Mesothelial cell of epicardium (in vitro differentiated cells): ENCODE results near the gene PHF19. TPM values are rescaled to one million over a fixed set of nuclear protein-coding genes. Genes with fewer than 3 reads are reported as not detected.

Experiments
- DNase-seq, 2 experiments: peaks; one replicate each; pipeline ENCODE4 v3.0.0; 2021; ENCODE audit warnings: low spot score in 2 of 2; ENCODE audit not compliant: unreplicated experiment in 2 of 2
- H3K27ac Mint-ChIP-seq: 2 replicates; pipeline ENCODE4 v1.8.0; 2021; ENCODE audit warnings: mixed read lengths
- H3K27me3 Mint-ChIP-seq: 2 replicates; pipeline ENCODE4 v1.8.0; 2021; ENCODE audit warnings: low read depth, mixed read lengths
- H3K36me3 Mint-ChIP-seq: 2 replicates; pipeline ENCODE4 v1.8.0; 2021; ENCODE audit warnings: mixed read lengths
- H3K4me1 Mint-ChIP-seq: 2 replicates; pipeline ENCODE4 v1.8.0; 2021; ENCODE audit warnings: mixed read lengths
- H3K4me3 Mint-ChIP-seq: 2 replicates; pipeline ENCODE4 v1.8.0; 2021; ENCODE audit warnings: mild to moderate bottlenecking, moderate library complexity, mixed read lengths
- H3K9me3 Mint-ChIP-seq: 2 replicates; pipeline ENCODE4 v1.8.0; 2021; ENCODE audit warnings: mixed read lengths
- total RNA-seq: library from RNA; stranded (reverse); gene quantifications from 3 replicates; pipeline ENCODE4 v1.2.1, GENCODE V29; 2021
- TF ChIP-seq, protein P1 (sequence below): fragments of 200-600 bp; sonication (generic); IDR thresholded peaks from one replicate; pipeline ENCODE4 v1.5.0; 2021; ENCODE audit warnings: antibody characterized with exemption; ENCODE audit not compliant: unreplicated experiment

PHF19 gene
- total RNA-seq, 1 donor from 2014 or later = 41.6 TPM

DNA sequence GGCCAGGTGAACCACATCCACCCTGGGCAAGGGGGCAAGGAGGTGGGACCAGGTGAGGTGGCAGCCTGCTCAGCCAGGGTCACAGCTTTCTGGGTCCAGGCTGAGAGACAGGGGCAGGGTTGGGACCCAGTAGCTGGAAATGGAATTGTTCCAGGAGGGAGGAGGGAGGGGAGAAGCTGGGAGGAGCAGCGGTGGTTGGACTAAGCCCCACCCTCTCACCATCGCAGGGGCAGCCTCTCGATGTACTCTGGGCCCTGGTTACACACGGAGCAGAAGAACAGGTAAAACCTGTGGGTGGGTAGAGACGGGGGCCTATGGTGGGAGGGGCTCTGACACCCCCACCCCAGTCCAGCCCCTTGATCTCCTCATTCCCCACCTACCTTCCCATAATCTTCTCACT is 11.2 kb downstream of the PHF19 start:
- H3K9me3 Mint-ChIP-seq = no peaks in the 10 kb centered on the region
- TF ChIP-seq, protein P1, sequence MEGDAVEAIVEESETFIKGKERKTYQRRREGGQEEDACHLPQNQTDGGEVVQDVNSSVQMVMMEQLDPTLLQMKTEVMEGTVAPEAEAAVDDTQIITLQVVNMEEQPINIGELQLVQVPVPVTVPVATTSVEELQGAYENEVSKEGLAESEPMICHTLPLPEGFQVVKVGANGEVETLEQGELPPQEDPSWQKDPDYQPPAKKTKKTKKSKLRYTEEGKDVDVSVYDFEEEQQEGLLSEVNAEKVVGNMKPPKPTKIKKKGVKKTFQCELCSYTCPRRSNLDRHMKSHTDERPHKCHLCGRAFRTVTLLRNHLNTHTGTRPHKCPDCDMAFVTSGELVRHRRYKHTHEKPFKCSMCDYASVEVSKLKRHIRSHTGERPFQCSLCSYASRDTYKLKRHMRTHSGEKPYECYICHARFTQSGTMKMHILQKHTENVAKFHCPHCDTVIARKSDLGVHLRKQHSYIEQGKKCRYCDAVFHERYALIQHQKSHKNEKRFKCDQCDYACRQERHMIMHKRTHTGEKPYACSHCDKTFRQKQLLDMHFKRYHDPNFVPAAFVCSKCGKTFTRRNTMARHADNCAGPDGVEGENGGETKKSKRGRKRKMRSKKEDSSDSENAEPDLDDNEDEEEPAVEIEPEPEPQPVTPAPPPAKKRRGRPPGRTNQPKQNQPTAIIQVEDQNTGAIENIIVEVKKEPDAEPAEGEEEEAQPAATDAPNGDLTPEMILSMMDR = no peak
- H3K4me3 Mint-ChIP-seq = no peak overlapping the region
- H3K27ac Mint-ChIP-seq = no peak overlapping the region
- DNase-seq = no peak
- H3K4me1 Mint-ChIP-seq = peaks cover 8% of the 10 kb centered on the region
- H3K36me3 Mint-ChIP-seq = peaks cover 9% of the 10 kb centered on the region
- no peaks in the 10 kb centered on the region for H3K27me3 Mint-ChIP-seq

DNA sequence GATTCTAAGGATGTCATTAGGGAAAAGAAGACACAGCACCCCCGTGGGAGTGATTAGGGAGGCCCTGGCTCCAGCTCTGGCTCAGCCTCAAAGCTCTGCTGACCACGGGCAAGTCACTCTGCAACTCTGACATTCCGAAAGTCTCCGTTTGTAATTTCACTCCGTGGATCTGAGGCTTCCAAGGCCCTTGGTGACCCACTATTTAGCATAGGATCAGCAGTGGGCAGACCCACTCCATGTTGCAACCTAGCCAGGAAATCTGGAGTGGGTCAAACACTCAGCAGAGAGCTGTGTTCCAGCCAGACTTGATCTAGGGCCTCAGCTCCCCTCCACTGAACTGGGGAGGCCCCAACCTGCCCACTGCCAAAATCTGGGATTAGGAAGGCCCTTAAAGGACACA is 11.8 kb downstream of the PHF19 start:
- TF ChIP-seq, protein P1 = no peak

DNA sequence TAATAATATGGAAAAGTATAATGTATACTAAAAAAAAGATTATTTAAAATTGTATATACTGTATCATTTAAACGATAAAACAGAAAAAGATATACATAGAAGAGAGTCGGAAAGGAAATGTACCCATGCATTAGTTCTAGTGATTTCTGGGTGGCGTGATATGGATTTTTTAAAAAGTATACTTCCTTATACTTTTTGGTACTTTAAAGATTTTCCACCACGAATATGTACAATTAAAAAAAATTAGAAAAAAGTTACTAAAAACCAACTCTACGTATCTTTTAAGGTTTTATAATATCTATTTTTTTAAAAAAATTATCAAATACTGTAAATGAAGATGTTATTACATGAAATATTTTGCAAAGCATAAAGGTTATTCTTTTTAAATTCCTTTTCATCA is 12.3 kb downstream of the PHF19 start:
- Mint-ChIP-seq H3K4me3 (no peak overlapping the region), H3K4me1 (peaks cover 8% of the 10 kb centered on the region)

More for the DNA sequence above, 11.8 kb downstream of the PHF19 start:
- DNase-seq = no peak
- H3K36me3 Mint-ChIP-seq = peaks cover 13% of the 10 kb centered on the region
- no peak overlapping the region for H3K27ac Mint-ChIP-seq
- no peaks in the 10 kb centered on the region for H3K27me3 Mint-ChIP-seq
- no peaks in the 10 kb centered on the region for H3K9me3 Mint-ChIP-seq
- H3K4me3 Mint-ChIP-seq = no peak overlapping the region
- H3K4me1 Mint-ChIP-seq = peaks cover 8% of the 10 kb centered on the region

DNA sequence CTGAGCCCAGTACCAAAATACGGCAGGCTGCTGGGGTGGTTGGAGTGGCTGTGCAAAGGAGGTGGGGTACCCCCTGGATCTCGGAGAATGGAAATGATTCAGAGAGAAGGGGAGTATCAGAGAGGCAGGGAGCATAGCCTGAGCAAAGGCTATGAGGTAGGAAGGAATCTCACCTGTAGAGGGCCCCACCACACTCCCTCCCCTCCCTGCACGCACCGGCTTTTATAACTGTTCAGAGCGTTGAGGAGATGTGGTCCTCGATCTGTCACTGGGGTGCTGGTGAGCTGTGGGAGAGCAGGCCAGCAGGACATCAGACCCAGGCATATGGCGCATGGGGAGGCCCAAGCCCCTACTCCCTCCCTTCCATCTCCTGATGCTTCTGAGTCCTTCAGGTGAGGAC is 13.2 kb downstream of the PHF19 start:
- Mint-ChIP-seq H3K9me3 (no peaks in the 10 kb centered on the region), H3K27ac (no peak overlapping the region), H3K4me1 (peaks cover 4% of the 10 kb centered on the region), H3K36me3 (peaks cover 14% of the 10 kb centered on the region), H3K4me3 (no peak overlapping the region), H3K27me3 (no peaks in the 10 kb centered on the region)
- DNase-seq = no peak
- TF ChIP-seq, protein P1 = no peak

More for the DNA sequence above, 12.3 kb downstream of the PHF19 start:
- Mint-ChIP-seq H3K27me3 (no peaks in the 10 kb centered on the region), H3K36me3 (peaks cover 13% of the 10 kb centered on the region), H3K9me3 (no peaks in the 10 kb centered on the region), H3K27ac (no peak overlapping the region)
- DNase-seq = no peak
- TF ChIP-seq, protein P1 = no peak

DNA sequence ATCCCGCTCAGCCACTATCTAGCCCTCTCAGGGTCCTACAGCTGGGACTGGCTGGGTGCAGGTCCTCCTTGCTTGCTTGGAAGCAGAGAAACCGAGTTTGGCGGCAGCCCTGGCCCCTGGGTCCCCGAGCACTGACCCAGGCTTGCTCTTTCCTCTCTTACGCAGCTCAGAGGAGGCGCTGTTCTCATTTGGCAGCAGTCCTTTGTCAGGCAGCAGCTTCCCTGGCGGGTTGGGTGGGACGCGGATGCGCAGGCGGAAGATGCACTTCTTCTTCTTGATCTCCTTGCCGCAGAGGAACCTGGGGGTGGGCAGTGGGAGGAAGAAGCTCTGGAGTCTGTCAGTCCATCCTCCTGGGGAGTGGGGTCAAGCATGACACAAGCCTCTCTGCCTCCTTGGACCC is 14.5 kb downstream of the PHF19 start:
- DNase-seq = no peak

More for the DNA sequence above, 14.5 kb downstream of the PHF19 start:
- TF ChIP-seq, protein P1 = no peak
- Mint-ChIP-seq H3K4me1 (no peaks in the 10 kb centered on the region), H3K27ac (no peak overlapping the region), H3K9me3 (no peaks in the 10 kb centered on the region), H3K36me3 (peaks cover 16% of the 10 kb centered on the region), H3K4me3 (no peak overlapping the region), H3K27me3 (no peaks in the 10 kb centered on the region)
